ENCODE results near the gene LAMA4. TPM values are rescaled to one million over a fixed set of nuclear protein-coding genes. Genes with fewer than 3 reads are reported as not detected.

LAMA4 gene
- total and polyA plus RNA-seq, 9 donors: 29.0 to 92.8 (median 42.5) TPM

DNA sequence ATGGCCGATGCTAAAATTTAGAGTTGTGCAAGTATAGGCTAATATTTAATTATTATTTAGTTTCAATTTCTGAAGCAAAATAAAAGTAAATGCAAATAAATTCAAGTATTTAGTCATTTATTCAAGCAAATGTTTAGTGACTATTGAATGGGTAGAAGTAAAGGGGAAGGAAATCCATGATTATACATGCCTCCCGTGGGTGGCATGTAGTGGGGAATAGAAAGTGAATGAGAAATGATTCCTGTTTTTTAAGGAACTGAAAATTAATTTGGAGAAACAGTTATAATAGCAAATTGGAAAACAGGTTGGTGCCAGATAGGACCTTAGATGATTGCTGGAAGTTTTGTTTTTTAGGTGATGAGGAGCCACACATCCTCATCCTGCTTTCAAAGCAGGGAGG lies 131.6 kb downstream of the LAMA4 start:
- 93 to 95% (median 94%) methylated on average over 2 of the region's 2 CpGs for WGBS, 3 donors
- intact Hi-C loops (cut with DNase I): no loop called here
- DNase-seq: no peak
- Histone ChIP-seq H3K27ac (no peak overlapping the region), H3K36me3 (no peaks in the 10 kb centered on the region), H3K4me3 (no peak overlapping the region), H3K9me3 (no peaks in the 10 kb centered on the region), H3K27me3 (no peaks in the 10 kb centered on the region), H3K4me1 (ENCODE audit: insufficient read depth) (no peaks in the 10 kb centered on the region)
- TF ChIP-seq, protein P1, sequence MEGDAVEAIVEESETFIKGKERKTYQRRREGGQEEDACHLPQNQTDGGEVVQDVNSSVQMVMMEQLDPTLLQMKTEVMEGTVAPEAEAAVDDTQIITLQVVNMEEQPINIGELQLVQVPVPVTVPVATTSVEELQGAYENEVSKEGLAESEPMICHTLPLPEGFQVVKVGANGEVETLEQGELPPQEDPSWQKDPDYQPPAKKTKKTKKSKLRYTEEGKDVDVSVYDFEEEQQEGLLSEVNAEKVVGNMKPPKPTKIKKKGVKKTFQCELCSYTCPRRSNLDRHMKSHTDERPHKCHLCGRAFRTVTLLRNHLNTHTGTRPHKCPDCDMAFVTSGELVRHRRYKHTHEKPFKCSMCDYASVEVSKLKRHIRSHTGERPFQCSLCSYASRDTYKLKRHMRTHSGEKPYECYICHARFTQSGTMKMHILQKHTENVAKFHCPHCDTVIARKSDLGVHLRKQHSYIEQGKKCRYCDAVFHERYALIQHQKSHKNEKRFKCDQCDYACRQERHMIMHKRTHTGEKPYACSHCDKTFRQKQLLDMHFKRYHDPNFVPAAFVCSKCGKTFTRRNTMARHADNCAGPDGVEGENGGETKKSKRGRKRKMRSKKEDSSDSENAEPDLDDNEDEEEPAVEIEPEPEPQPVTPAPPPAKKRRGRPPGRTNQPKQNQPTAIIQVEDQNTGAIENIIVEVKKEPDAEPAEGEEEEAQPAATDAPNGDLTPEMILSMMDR (IDR thresholded peaks at IDR 0.05): no peak

DNA sequence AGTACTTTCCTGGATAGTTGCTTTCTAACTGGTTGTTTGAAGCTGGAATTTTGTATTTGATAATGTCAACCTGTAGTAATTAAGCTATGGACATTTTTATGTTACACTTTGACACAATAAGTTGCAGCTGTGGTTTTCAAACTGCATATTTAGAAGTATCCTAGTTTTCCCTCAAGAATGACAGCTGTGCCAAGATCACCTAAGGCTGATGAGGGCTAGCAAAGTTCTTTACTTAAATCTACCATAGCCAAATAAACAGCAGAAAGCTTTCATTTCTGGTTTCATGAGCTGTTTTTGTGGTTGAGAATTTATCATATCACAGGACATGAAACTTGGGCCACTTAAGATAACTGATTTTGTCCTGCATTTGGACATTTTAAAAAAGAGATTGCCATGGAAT lies 136.3 kb downstream of the LAMA4 start:
- intact Hi-C loops (cut with DNase I): no loop called here
- TF ChIP-seq POLR2A (IDR thresholded peaks at IDR 0.05) (no peak), EP300 (IDR thresholded peaks at IDR 0.05) (no peak)
- TF ChIP-seq, protein P1 (IDR thresholded peaks at IDR 0.05): no peak
- no peaks in the 10 kb centered on the region for H3K36me3 ChIP-seq
- peaks cover 3% of the 10 kb centered on the region for H3K4me1 ChIP-seq (ENCODE audit: insufficient read depth)
- H3K4me3 ChIP-seq: no peak overlapping the region
- H3K27ac ChIP-seq: no peak overlapping the region
- no peak for DNase-seq
- no peaks in the 10 kb centered on the region for H3K9me3 ChIP-seq
- H3K27me3 ChIP-seq: no peaks in the 10 kb centered on the region

DNA sequence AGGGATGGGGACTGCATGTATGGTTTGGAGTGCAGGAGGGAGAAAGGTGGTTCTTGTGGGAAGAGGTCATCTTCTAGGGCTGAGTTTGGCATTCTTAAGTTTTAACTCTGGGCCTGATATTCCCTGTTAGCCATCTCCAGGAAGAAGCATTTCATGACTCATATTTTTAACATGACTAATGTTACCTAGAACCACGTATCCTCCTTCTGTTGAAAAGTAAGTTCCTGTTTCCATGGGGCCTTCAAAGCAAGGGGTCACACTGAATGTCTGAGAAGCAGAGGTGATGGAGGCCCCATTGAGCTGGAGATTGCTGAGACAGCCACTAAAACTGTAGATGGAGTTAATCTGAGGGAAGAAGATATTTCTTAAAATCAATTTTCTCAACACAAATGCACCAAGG lies 136.8 kb downstream of the LAMA4 start:
- intact Hi-C loops (cut with DNase I): no loop called here
- no peak for DNase-seq
- no peak overlapping the region for H3K4me3 ChIP-seq
- H3K36me3 ChIP-seq: no peaks in the 10 kb centered on the region
- TF ChIP-seq, protein P1 (IDR thresholded peaks at IDR 0.05): no peak
- TF ChIP-seq EP300 (IDR thresholded peaks at IDR 0.05): no peak
- H3K27ac ChIP-seq: no peak overlapping the region
- no peaks in the 10 kb centered on the region for H3K27me3 ChIP-seq
- no peaks in the 10 kb centered on the region for H3K9me3 ChIP-seq
- 71 to 83% (median 74%) methylated on average over 1 of the region's 1 CpG for WGBS, 3 donors
- H3K4me1 ChIP-seq (ENCODE audit: insufficient read depth): peaks cover 3% of the 10 kb centered on the region

DNA sequence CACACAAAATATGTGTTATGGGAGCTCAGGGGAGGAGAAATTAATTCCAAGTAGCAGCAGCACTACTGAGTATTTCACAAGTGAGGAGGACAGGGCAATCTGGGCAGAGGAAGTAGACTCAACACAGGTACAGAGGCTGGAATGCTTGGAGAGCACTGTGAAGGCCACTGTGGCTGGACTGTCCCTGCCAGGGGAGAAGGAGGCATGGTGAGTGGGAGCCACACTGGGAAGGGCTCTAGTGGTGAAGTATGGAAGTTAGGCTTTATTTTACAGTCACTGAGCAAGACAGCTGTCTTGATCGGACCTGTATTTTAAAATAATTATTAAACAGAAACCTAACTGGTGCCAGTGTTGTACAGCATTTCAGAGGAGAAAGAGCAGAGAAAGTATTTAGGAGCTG lies 138.1 kb downstream of the LAMA4 start:
- WGBS, 3 donors: 86 to 92% (median 91%) methylated on average over 1 of the region's 1 CpG
- H3K27ac ChIP-seq: no peak overlapping the region
- no peaks in the 10 kb centered on the region for H3K9me3 ChIP-seq
- no peaks in the 10 kb centered on the region for H3K27me3 ChIP-seq
- TF ChIP-seq EP300 (IDR thresholded peaks at IDR 0.05) (no peak), POLR2A (IDR thresholded peaks at IDR 0.05) (no peak)
- TF ChIP-seq, protein P1 (IDR thresholded peaks at IDR 0.05): no peak
- intact Hi-C loops (cut with DNase I): no loop called here
- peaks cover 3% of the 10 kb centered on the region for H3K4me1 ChIP-seq (ENCODE audit: insufficient read depth)
- H3K36me3 ChIP-seq: no peaks in the 10 kb centered on the region
- H3K4me3 ChIP-seq: no peak overlapping the region
- DNase-seq: no peak

Data from ovary (tissue), 9 donors.